Measurements from ENCODE around the gene KDM6A. TPM values are rescaled to one million over a fixed set of nuclear protein-coding genes. Genes with fewer than 3 reads are reported as not detected.
A peak's percentile ranks its signal among the peaks of the same experiment; 100 is the strongest.
"Not testable (repeated sequence)": the region's sequence is repeated elsewhere in the genome, so short reads cannot be mapped to it uniquely, and the experiment has no call there.

The KDM6A gene
- 28.3 and 48.2 TPM in 2 replicates for total RNA-seq (2014; rRNA removed; shearing (Covaris generic); ENCODE audit: low replicate concordance)

- Histone ChIP-seq H2AFZ (ENCODE audit: low read length) (peak within 1 kb of the TSS; percentile 59), H3K36me3 (ENCODE audit: insufficient read depth, low read length) (peaks cover 15% of the 10 kb centered on the region), H4K20me1 (ENCODE audit: insufficient read depth, low read depth, low read length) (no peaks in the 10 kb centered on the region), H3K79me2 (ENCODE audit: low read length) (peaks cover 62% of the 10 kb centered on the region), H3K27me3 (ENCODE audit: low read length) (no peaks in the 10 kb centered on the region), H3K9me3 (ENCODE audit: low read length) (no peaks in the 10 kb centered on the region), H3K4me1 (ENCODE audit: low read length) (peaks cover 28% of the 10 kb centered on the region), H3K4me3 (ENCODE audit: low read length) (peak within 1 kb of the TSS; percentile 97), H3K9me2 (replicated peaks; ENCODE audit: insufficient read depth, low read length) (no peaks in the 10 kb centered on the region), H3K4me2 (ENCODE audit: low read depth, low read length, poor library complexity, severe bottlenecking) (peak within 1 kb of the TSS; percentile 95), H3K27ac (ENCODE audit: low read length) (peak within 1 kb of the TSS; percentile 69), H3K9ac (ENCODE audit: low read length) (peak within 1 kb of the TSS; percentile 87)
- peak; percentile 99 for DNase-seq
Observed at GRCh38 chrX:44872821-44873414, at the start of gene KDM6A. KDM6A (plus strand) TSS chrX:44873188; CDS start chrX:44873552, 364 bp downstream.

- H3K27me3 ChIP-seq (ENCODE audit: low read length); H3K79me2 ChIP-seq (ENCODE audit: low read length); H4K20me1 ChIP-seq (ENCODE audit: insufficient read depth, low read depth, low read length); H3K4me1 ChIP-seq (ENCODE audit: low read length); H3K36me3 ChIP-seq (ENCODE audit: insufficient read depth, low read length); H3K9me3 ChIP-seq (ENCODE audit: low read length); H3K4me2 ChIP-seq (ENCODE audit: low read depth, low read length, poor library complexity, severe bottlenecking); H3K9ac ChIP-seq (ENCODE audit: low read length); H3K9me2 ChIP-seq (replicated peaks; ENCODE audit: insufficient read depth, low read length); DNase-seq; H2AFZ ChIP-seq (ENCODE audit: low read length); H3K27ac ChIP-seq (ENCODE audit: low read length); H3K4me3 ChIP-seq (ENCODE audit: low read length): not testable (repeated sequence)
Observed at GRCh38 chrX:44823193-44823592, 49.8 kb upstream of the KDM6A start.

GRCh38 chrX:44828008-44828605, 44.9 kb upstream of the KDM6A start:
- Histone ChIP-seq H3K27ac (ENCODE audit: low read length) (no peak overlapping the region), H3K9me3 (ENCODE audit: low read length) (no peaks in the 10 kb centered on the region), H3K9ac (ENCODE audit: low read length) (no peak overlapping the region), H3K9me2 (replicated peaks; ENCODE audit: insufficient read depth, low read length) (no peaks in the 10 kb centered on the region), H2AFZ (ENCODE audit: low read length) (no peak overlapping the region), H3K4me1 (ENCODE audit: low read length) (no peaks in the 10 kb centered on the region), H3K27me3 (ENCODE audit: low read length) (no peaks in the 10 kb centered on the region), H3K36me3 (ENCODE audit: insufficient read depth, low read length) (no peaks in the 10 kb centered on the region), H3K4me2 (ENCODE audit: low read depth, low read length, poor library complexity, severe bottlenecking) (no peak overlapping the region), H3K79me2 (ENCODE audit: low read length) (no peaks in the 10 kb centered on the region), H4K20me1 (ENCODE audit: insufficient read depth, low read depth, low read length) (no peaks in the 10 kb centered on the region), H3K4me3 (ENCODE audit: low read length) (no peak overlapping the region)
- DNase-seq: no peak

GRCh38 chrX:44829832-44830231, 43.2 kb upstream of the KDM6A start:
- no peaks in the 10 kb centered on the region for H4K20me1 ChIP-seq (ENCODE audit: insufficient read depth, low read depth, low read length)
- no peaks in the 10 kb centered on the region for H3K4me1 ChIP-seq (ENCODE audit: low read length)
- H3K9me2 ChIP-seq (replicated peaks; ENCODE audit: insufficient read depth, low read length): no peaks in the 10 kb centered on the region
- H3K4me2 ChIP-seq (ENCODE audit: low read depth, low read length, poor library complexity, severe bottlenecking): no peak overlapping the region
- H3K27ac ChIP-seq (ENCODE audit: low read length): no peak overlapping the region
- DNase-seq: no peak
- no peak overlapping the region for H3K4me3 ChIP-seq (ENCODE audit: low read length)
- H3K9ac ChIP-seq (ENCODE audit: low read length): no peak overlapping the region
- H3K36me3 ChIP-seq (ENCODE audit: insufficient read depth, low read length): no peaks in the 10 kb centered on the region
- no peaks in the 10 kb centered on the region for H3K27me3 ChIP-seq (ENCODE audit: low read length)
- no peaks in the 10 kb centered on the region for H3K79me2 ChIP-seq (ENCODE audit: low read length)
- no peak overlapping the region for H2AFZ ChIP-seq (ENCODE audit: low read length)
- no peaks in the 10 kb centered on the region for H3K9me3 ChIP-seq (ENCODE audit: low read length)

GRCh38 chrX:44842550-44843317, 30.3 kb upstream of the KDM6A start:
- Histone ChIP-seq H3K79me2 (ENCODE audit: low read length) (no peaks in the 10 kb centered on the region), H3K4me3 (ENCODE audit: low read length) (no peak overlapping the region), H3K9me3 (ENCODE audit: low read length) (no peaks in the 10 kb centered on the region), H3K9ac (ENCODE audit: low read length) (no peak overlapping the region), H3K9me2 (replicated peaks; ENCODE audit: insufficient read depth, low read length) (no peaks in the 10 kb centered on the region), H3K27me3 (ENCODE audit: low read length) (no peaks in the 10 kb centered on the region), H2AFZ (ENCODE audit: low read length) (no peak overlapping the region), H3K4me1 (ENCODE audit: low read length) (no peaks in the 10 kb centered on the region), H4K20me1 (ENCODE audit: insufficient read depth, low read depth, low read length) (no peaks in the 10 kb centered on the region), H3K4me2 (ENCODE audit: low read depth, low read length, poor library complexity, severe bottlenecking) (no peak overlapping the region), H3K27ac (ENCODE audit: low read length) (no peak overlapping the region), H3K36me3 (ENCODE audit: insufficient read depth, low read length) (no peaks in the 10 kb centered on the region)
- no peak for DNase-seq

GRCh38 chrX:44843318-44843702, 29.7 kb upstream of the KDM6A start:
- H3K9me3 ChIP-seq (ENCODE audit: low read length): no peaks in the 10 kb centered on the region
- H3K36me3 ChIP-seq (ENCODE audit: insufficient read depth, low read length): no peaks in the 10 kb centered on the region
- no peak overlapping the region for H3K4me2 ChIP-seq (ENCODE audit: low read depth, low read length, poor library complexity, severe bottlenecking)
- H2AFZ ChIP-seq (ENCODE audit: low read length): no peak overlapping the region
- H3K27me3 ChIP-seq (ENCODE audit: low read length): no peaks in the 10 kb centered on the region
- H3K9ac ChIP-seq (ENCODE audit: low read length): no peak overlapping the region
- no peaks in the 10 kb centered on the region for H3K79me2 ChIP-seq (ENCODE audit: low read length)
- no peak for DNase-seq
- no peaks in the 10 kb centered on the region for H4K20me1 ChIP-seq (ENCODE audit: insufficient read depth, low read depth, low read length)
- no peak overlapping the region for H3K4me3 ChIP-seq (ENCODE audit: low read length)
- no peak overlapping the region for H3K27ac ChIP-seq (ENCODE audit: low read length)
- H3K4me1 ChIP-seq (ENCODE audit: low read length): no peaks in the 10 kb centered on the region
- H3K9me2 ChIP-seq (replicated peaks; ENCODE audit: insufficient read depth, low read length): no peaks in the 10 kb centered on the region

- Histone ChIP-seq H2AFZ (ENCODE audit: low read length) (no peak within 1 kb of the TSS), H3K4me1 (ENCODE audit: low read length) (no peaks in the 10 kb centered on the region), H3K79me2 (ENCODE audit: low read length) (no peaks in the 10 kb centered on the region)
Observed at GRCh38 chrX:44843753-44844152, 29.2 kb upstream of the KDM6A start, which contains the start of gene DUSP21. DUSP21 (plus strand) TSS chrX:44844021; CDS start chrX:44844133, 112 bp downstream.

GRCh38 chrX:44844204-44844603, 28.8 kb upstream of the KDM6A start:
- Histone ChIP-seq H3K27ac (ENCODE audit: low read length) (no peak overlapping the region), H3K4me2 (ENCODE audit: low read depth, low read length, poor library complexity, severe bottlenecking) (no peak overlapping the region), H3K4me1 (ENCODE audit: low read length) (no peaks in the 10 kb centered on the region), H3K36me3 (ENCODE audit: insufficient read depth, low read length) (no peaks in the 10 kb centered on the region), H2AFZ (ENCODE audit: low read length) (no peak overlapping the region), H3K79me2 (ENCODE audit: low read length) (no peaks in the 10 kb centered on the region), H3K27me3 (ENCODE audit: low read length) (no peaks in the 10 kb centered on the region), H4K20me1 (ENCODE audit: insufficient read depth, low read depth, low read length) (no peaks in the 10 kb centered on the region), H3K4me3 (ENCODE audit: low read length) (no peak overlapping the region), H3K9ac (ENCODE audit: low read length) (no peak overlapping the region), H3K9me3 (ENCODE audit: low read length) (no peaks in the 10 kb centered on the region), H3K9me2 (replicated peaks; ENCODE audit: insufficient read depth, low read length) (no peaks in the 10 kb centered on the region)
- no peak for DNase-seq

More at GRCh38 chrX:44843753-44844152, 29.2 kb upstream of the KDM6A start, which contains the start of gene DUSP21:
- H3K4me2 ChIP-seq (ENCODE audit: low read depth, low read length, poor library complexity, severe bottlenecking): no peak within 1 kb of the TSS
- no peak within 1 kb of the TSS for H3K27ac ChIP-seq (ENCODE audit: low read length)
- H3K27me3 ChIP-seq (ENCODE audit: low read length): no peaks in the 10 kb centered on the region
- H4K20me1 ChIP-seq (ENCODE audit: insufficient read depth, low read depth, low read length): no peaks in the 10 kb centered on the region
- H3K9me3 ChIP-seq (ENCODE audit: low read length): no peaks in the 10 kb centered on the region
- H3K9ac ChIP-seq (ENCODE audit: low read length): no peak within 1 kb of the TSS
- H3K9me2 ChIP-seq (replicated peaks; ENCODE audit: insufficient read depth, low read length): no peaks in the 10 kb centered on the region
- no peak for DNase-seq
- H3K36me3 ChIP-seq (ENCODE audit: insufficient read depth, low read length): no peaks in the 10 kb centered on the region
- no peak within 1 kb of the TSS for H3K4me3 ChIP-seq (ENCODE audit: low read length)
